ENCODE results near the gene OAF. TPM values are rescaled to one million over a fixed set of nuclear protein-coding genes. Genes with fewer than 3 reads are reported as not detected.

OAF gene
- total RNA-seq, 1 experiment from 2014 or later = 25.0 TPM

DNA sequence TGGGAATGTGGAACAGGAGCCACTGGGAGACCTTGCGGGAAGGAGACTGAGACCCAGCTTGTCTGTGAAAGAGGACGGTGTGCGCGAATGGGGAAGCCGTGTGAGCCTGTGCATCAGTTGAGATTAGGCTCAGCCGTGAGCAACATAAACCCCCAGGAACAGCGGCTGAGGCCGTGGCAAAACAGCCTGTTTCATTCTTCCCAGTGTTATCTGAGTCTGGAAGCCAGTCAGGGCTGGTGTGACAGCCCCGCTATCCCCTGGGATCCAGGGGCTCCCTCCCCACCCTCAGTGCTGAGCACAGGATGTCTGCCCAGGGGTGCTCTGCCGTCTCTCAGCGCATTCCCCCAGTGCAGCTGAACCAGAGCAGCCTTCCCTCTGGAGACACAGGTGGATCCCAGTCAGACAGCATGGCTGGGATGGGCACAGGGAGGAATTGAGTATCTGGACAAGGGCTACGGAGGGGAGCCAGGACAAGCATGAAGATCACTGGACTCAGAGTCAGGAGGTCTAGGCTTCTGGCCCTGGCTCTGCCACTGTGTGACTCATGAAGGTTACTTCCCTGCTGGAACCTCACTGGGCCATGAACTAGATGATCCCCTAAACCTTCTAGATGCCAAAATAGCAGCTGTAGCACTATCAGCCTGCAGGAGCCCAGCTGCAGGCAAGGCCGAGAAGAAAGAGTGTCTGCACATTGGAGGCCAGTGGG is 8.6 kb downstream of the OAF start:
- Histone ChIP-seq H3K4me3 (ENCODE audit: low read depth, low read length, poor library complexity, severe bottlenecking) (no peak overlapping the region), H3K27ac (ENCODE audit: low read depth, low read length, poor library complexity, severe bottlenecking) (no peak overlapping the region), H3K27me3 (replicated peaks; ENCODE audit: insufficient read depth, low read depth, low read length, poor library complexity) (no peaks in the 10 kb centered on the region), H3K9me3 (ENCODE audit: low read depth, low read length, poor library complexity, severe bottlenecking) (no peaks in the 10 kb centered on the region), H3K4me1 (ENCODE audit: insufficient read depth, low read length, poor library complexity, severe bottlenecking) (no peaks in the 10 kb centered on the region), H3K36me3 (ENCODE audit: insufficient read depth, low read length, poor library complexity, severe bottlenecking) (no peaks in the 10 kb centered on the region)
- no peak for TF ChIP-seq EZH2 (IDR thresholded peaks at IDR 0.05; ENCODE audit: borderline replicate concordance, low read depth, low read length, poor library complexity, severe bottlenecking)
- TF ChIP-seq, protein P1, sequence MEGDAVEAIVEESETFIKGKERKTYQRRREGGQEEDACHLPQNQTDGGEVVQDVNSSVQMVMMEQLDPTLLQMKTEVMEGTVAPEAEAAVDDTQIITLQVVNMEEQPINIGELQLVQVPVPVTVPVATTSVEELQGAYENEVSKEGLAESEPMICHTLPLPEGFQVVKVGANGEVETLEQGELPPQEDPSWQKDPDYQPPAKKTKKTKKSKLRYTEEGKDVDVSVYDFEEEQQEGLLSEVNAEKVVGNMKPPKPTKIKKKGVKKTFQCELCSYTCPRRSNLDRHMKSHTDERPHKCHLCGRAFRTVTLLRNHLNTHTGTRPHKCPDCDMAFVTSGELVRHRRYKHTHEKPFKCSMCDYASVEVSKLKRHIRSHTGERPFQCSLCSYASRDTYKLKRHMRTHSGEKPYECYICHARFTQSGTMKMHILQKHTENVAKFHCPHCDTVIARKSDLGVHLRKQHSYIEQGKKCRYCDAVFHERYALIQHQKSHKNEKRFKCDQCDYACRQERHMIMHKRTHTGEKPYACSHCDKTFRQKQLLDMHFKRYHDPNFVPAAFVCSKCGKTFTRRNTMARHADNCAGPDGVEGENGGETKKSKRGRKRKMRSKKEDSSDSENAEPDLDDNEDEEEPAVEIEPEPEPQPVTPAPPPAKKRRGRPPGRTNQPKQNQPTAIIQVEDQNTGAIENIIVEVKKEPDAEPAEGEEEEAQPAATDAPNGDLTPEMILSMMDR (conservative IDR thresholded peaks at IDR 0.05; ENCODE audit: low read depth, low read length) = no peak
- BruUV-seq (replicated peaks) = no TSS peak
- no peak for DNase-seq (ENCODE audit: low spot score)
- intact Hi-C loops (cut with micrococcal nuclease; ENCODE audit: unreplicated experiment) = no loop called here
- ChIA-PET POLR2A (ENCODE audit: low non-redundant PET) (no interaction called here), CTCF (no interaction called here)

DNA sequence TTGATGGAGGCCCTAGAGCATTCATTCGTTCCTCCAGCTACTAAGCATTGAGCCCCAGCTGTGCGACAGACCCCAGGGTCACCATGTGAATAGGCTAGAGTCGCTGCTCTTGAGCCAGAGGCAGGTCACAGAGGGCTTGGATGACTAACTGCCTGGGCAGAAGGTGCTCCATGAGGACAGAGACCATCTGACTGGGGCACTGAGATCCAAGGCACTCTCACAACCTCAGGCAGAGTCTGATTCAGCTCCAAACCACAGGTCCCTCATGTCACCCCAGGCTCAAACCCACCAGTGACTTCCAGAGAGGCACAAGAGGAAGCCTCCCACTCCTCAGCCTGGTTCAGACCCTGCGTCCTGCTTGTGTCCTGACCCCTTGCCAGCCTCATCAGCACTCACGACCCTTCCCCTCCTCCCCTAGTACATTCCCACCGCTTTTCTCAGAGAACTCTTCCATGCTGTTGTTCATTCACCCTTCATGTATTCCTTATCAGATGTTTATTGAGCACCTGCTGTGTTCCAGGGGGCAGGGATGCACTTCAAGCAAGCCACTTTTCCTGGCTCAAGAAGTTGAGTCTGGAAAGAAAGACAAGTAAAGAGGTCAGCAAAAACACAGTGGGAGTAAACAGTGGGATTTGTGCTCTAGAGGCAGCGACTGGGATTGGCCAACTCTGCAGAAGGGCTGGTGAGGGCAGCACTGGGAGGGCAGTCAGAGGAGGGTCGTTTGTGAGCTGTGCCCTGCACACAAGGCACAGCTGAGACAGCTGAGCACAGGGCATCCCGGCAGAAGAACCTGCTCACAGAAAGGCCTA is 9.3 kb downstream of the OAF start:
- Histone ChIP-seq H3K36me3 (ENCODE audit: insufficient read depth, low read length, poor library complexity, severe bottlenecking) (no peaks in the 10 kb centered on the region), H3K27me3 (replicated peaks; ENCODE audit: insufficient read depth, low read depth, low read length, poor library complexity) (no peaks in the 10 kb centered on the region), H3K4me1 (ENCODE audit: insufficient read depth, low read length, poor library complexity, severe bottlenecking) (peaks cover 2% of the 10 kb centered on the region), H3K4me3 (ENCODE audit: low read depth, low read length, poor library complexity, severe bottlenecking) (no peak overlapping the region), H3K9me3 (ENCODE audit: low read depth, low read length, poor library complexity, severe bottlenecking) (no peaks in the 10 kb centered on the region), H3K27ac (ENCODE audit: low read depth, low read length, poor library complexity, severe bottlenecking) (no peak overlapping the region)
- no TSS peak for BruUV-seq (replicated peaks)
- POLR2A ChIA-PET (ENCODE audit: low non-redundant PET) = no interaction called here
- TF ChIP-seq, protein P1 (conservative IDR thresholded peaks at IDR 0.05; ENCODE audit: low read depth, low read length) = no peak
- no peak for TF ChIP-seq EZH2 (IDR thresholded peaks at IDR 0.05; ENCODE audit: borderline replicate concordance, low read depth, low read length, poor library complexity, severe bottlenecking)
- DNase-seq (ENCODE audit: low spot score) = no peak
- CTCF ChIA-PET = no interaction called here
- intact Hi-C loops (cut with micrococcal nuclease; ENCODE audit: unreplicated experiment) = no loop called here

DNA sequence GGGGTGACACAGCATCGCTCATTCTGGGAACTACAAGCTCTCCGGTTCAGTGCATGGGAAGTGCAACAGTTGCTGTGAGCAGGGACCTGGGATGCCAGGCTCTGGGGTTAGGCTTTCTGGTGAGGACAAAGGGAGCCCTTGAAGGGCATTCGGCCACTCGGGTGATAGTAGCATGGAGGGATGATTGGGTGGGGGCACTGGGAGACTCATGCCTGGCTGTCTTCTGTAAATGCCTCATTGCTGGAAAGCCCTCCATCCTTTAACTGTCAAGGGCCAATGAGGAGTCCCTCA is 9.9 kb downstream of the OAF start:
- no peak overlapping the region for H3K27ac ChIP-seq (ENCODE audit: low read depth, low read length, poor library complexity, severe bottlenecking)
- H3K36me3 ChIP-seq (ENCODE audit: insufficient read depth, low read length, poor library complexity, severe bottlenecking) = no peaks in the 10 kb centered on the region
- BruUV-seq (replicated peaks) = no TSS peak
- POLR2A ChIA-PET (ENCODE audit: low non-redundant PET) = no interaction called here
- TF ChIP-seq, protein P1 (conservative IDR thresholded peaks at IDR 0.05; ENCODE audit: low read depth, low read length) = no peak
- no peak for TF ChIP-seq EZH2 (IDR thresholded peaks at IDR 0.05; ENCODE audit: borderline replicate concordance, low read depth, low read length, poor library complexity, severe bottlenecking)
- H3K4me1 ChIP-seq (ENCODE audit: insufficient read depth, low read length, poor library complexity, severe bottlenecking) = peaks cover 6% of the 10 kb centered on the region
- no peaks in the 10 kb centered on the region for H3K9me3 ChIP-seq (ENCODE audit: low read depth, low read length, poor library complexity, severe bottlenecking)
- intact Hi-C loops (cut with micrococcal nuclease; ENCODE audit: unreplicated experiment) = no loop called here
- H3K4me3 ChIP-seq (ENCODE audit: low read depth, low read length, poor library complexity, severe bottlenecking) = no peak overlapping the region
- no peaks in the 10 kb centered on the region for H3K27me3 ChIP-seq (replicated peaks; ENCODE audit: insufficient read depth, low read depth, low read length, poor library complexity)
- no peak for DNase-seq (ENCODE audit: low spot score)
- CTCF ChIA-PET = no interaction called here

Data from A673 (cell line).